Measurements from ENCODE around the gene ORM2.

Gene ORM2

GRCh38 chr9:114334490-114334889, 4.8 kb downstream of the ORM2 start:
- no peak for TF ChIP-seq CTCF (conservative IDR thresholded peaks at IDR 0.05; ENCODE audit: low read length)
- H3K4me3 ChIP-seq (ENCODE audit: low read length), result no peak overlapping the region
- no peak for DNase-seq (ENCODE audit: low read depth)

DNA sequence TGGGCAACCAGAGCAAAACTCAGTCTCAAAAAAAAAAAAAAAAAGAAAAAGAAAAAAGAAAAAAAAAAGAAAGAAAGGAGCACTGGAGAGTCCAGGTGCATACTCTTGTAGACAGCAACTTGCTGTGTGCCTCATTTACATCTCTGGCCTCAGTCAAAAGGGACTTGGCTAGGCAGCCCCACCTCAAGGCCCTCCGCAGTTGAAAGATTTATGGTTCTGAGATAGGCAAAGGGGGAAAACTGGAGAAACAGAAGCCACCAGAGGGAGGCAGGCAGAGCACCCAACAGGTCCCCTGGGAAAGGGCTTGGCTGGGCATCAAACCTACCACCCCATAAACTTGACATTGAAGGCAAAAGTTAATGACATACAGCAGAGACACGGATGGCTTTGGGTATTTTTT, 6.1 kb downstream of the ORM2 start:
- H3K4me3 ChIP-seq (ENCODE audit: low read length), result no peak overlapping the region
- DNase-seq (ENCODE audit: low read depth), result no peak
- TF ChIP-seq CTCF (conservative IDR thresholded peaks at IDR 0.05; ENCODE audit: low read length), result no peak

- H3K4me3 ChIP-seq (ENCODE audit: low read length), result no peak overlapping the region
- no peak for TF ChIP-seq CTCF (conservative IDR thresholded peaks at IDR 0.05; ENCODE audit: low read length)
Observed at GRCh38 chr9:114336157-114336556, 6.5 kb downstream of the ORM2 start.

GRCh38 chr9:114336699-114337395, 7.2 kb downstream of the ORM2 start:
- no peak overlapping the region for H3K4me3 ChIP-seq (ENCODE audit: low read length)
- TF ChIP-seq CTCF (conservative IDR thresholded peaks at IDR 0.05; ENCODE audit: low read length), result no peak
- DNase-seq (ENCODE audit: low read depth), result no peak

More at GRCh38 chr9:114336157-114336556, 6.5 kb downstream of the ORM2 start:
- no peak for DNase-seq (ENCODE audit: low read depth)

- TF ChIP-seq CTCF (conservative IDR thresholded peaks at IDR 0.05; ENCODE audit: low read length), result no peak
- no peak for DNase-seq (ENCODE audit: low read depth)
- H3K4me3 ChIP-seq (ENCODE audit: low read length), result no peak overlapping the region
Observed at GRCh38 chr9:114338187-114338586, 8.5 kb downstream of the ORM2 start.

DNA sequence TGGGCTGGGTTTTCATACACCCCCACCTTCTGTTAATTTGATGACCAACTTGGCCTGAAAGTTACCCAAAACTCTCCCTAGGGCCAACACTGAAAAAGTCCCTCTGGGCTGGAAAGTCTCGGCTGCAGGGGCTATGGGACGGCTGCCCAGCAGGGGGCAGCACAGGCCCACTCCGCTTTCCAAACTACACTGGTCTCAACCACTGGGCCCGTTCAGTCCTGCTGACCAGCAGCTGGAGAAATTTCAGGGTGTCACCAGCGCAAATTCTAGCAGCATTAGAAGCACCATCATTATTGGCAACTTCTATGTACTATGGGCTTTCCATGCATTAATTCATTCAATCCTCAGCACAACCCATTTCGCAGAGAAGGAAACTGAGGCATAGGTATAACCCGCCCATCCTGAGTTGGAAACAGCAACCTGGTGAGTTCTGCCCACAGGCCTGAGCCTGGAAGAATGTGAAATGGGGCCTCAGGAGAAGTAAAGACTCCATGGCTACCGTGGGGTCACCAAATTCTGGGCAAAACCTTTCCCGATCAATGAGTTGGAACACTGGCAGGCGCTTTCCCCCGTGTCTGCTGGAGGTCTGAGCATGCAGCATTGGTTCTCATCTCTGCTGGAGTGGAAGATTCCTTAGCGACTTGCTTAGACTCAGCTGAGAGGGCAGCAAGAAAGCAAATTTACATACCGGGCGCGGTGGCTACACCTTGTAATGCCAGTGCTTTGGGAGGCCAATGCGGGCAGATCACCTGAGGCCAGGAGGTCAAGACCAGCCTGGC, 9.7 kb downstream of the ORM2 start:
- no peak overlapping the region for H3K4me3 ChIP-seq (ENCODE audit: low read length)
- peak; percentile 44 for DNase-seq (ENCODE audit: low read depth)
- TF ChIP-seq CTCF (conservative IDR thresholded peaks at IDR 0.05; ENCODE audit: low read length), result peak; percentile 78

Measured in AG10803 (cell line).